ENCODE results near the gene UBB. TPM values are rescaled to one million over a fixed set of nuclear protein-coding genes. Genes with fewer than 3 reads are reported as not detected.

Gene UBB
- total and polyA plus RNA-seq, 2 experiments from 2014 or later: 871 to 1,692 TPM

Other genes starting within 250 kb of the UBB start
- gene NCOR1, start 165.6 kb upstream of the UBB start, total RNA-seq (2014; rRNA removed; shearing (Covaris generic)): 79.3 and 102 TPM in 2 replicates
- gene NCOR1, start 165.6 kb upstream of the UBB start, polyA plus RNA-seq (2016; fragmentation: Nextera tagmentation; extraction: Ambion mirVana): 93.4 and 132 TPM in 2 replicates
- 47.3 and 70.1 TPM in 2 replicates for gene PIGL, start 163.9 kb upstream of the UBB start, total RNA-seq (2014; rRNA removed; shearing (Covaris generic))
- gene PIGL, start 163.9 kb upstream of the UBB start, polyA plus RNA-seq (2016; fragmentation: Nextera tagmentation; extraction: Ambion mirVana): 32.3 and 32.9 TPM in 2 replicates
- 300 and 312 TPM in 2 replicates for gene CENPV, start 27.6 kb upstream of the UBB start, total RNA-seq (2014; rRNA removed; shearing (Covaris generic))
- 139 and 149 TPM in 2 replicates for gene CENPV, start 27.6 kb upstream of the UBB start, polyA plus RNA-seq (2016; fragmentation: Nextera tagmentation; extraction: Ambion mirVana)
- gene TRPV2, start 34.5 kb downstream of the UBB start, total RNA-seq (2014; rRNA removed; shearing (Covaris generic)): 1.6 and 3.2 TPM in 2 replicates
- gene TRPV2, start 34.5 kb downstream of the UBB start, polyA plus RNA-seq (2016; fragmentation: Nextera tagmentation; extraction: Ambion mirVana): 1.7 and 3.7 TPM in 2 replicates
- 22.3 and 26.2 TPM in 2 replicates for gene LRRC75A, start 111.1 kb downstream of the UBB start, total RNA-seq (2014; rRNA removed; shearing (Covaris generic))
- 5.2 and 5.3 TPM in 2 replicates for gene LRRC75A, start 111.1 kb downstream of the UBB start, polyA plus RNA-seq (2016; fragmentation: Nextera tagmentation; extraction: Ambion mirVana)
- 2.1 and 5.1 TPM in 2 replicates for gene ZNF287, start 188.1 kb downstream of the UBB start, total RNA-seq (2014; rRNA removed; shearing (Covaris generic))
- gene ZNF287, start 188.1 kb downstream of the UBB start, polyA plus RNA-seq (2016; fragmentation: Nextera tagmentation; extraction: Ambion mirVana): 8.0 and 10.1 TPM in 2 replicates

Measured in GM23338 (cell line).